ENCODE results near the gene RBM44.

GRCh38 chr2:237866101-237866621, 67.6 kb downstream of the RBM44 start:
- TF ChIP-seq CTCF (IDR thresholded peaks at IDR 0.05), result no peak
- TF ChIP-seq POLR2A (IDR thresholded peaks at IDR 0.05), result no peak

Measured in uterus (tissue), 2 donors.